Measurements from ENCODE around the gene NFIA.

Gene NFIA

DNA sequence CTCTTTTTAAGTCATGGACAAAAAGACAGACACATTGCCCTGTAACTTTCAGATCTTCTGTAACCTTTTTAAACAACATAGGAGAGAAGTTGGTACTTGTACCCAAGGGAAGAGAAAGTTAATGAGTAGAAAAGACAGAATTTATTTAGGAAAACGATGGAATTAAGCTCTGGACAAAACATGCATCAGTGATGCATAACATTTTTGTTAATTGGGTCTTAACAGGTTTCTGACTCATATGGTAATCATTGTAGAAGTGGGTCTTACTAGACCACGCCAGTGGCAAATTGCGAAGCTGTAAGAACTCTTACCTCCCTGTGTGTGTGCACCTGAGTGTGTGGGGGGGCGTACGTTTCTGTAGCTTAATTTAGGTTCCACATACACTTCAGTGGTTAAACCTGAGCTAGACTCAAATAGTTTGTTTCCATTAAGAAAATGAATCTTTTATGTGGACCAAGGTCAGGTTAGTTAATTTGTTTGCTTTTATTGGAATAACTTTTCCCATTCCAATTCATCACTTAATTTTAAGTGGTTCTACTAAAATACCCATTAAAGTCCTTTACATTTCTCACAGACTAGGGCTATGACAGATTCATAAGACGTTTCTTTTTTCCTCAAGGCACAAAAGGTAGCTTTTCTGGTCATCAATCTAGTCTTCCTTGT, 48.1 kb downstream of the NFIA start:
- no peak overlapping the region for H3K27ac Mint-ChIP-seq
- no peaks in the 10 kb centered on the region for H3K9me3 Mint-ChIP-seq
- H3K27me3 Mint-ChIP-seq (ENCODE audit: low read depth) = peaks cover 16% of the 10 kb centered on the region
- H3K4me1 Mint-ChIP-seq (ENCODE audit: low read depth) = peaks cover 7% of the 10 kb centered on the region
- no peak overlapping the region for H3K4me3 Mint-ChIP-seq
- no peak for DNase-seq (ENCODE audit: low spot score)
- H3K36me3 Mint-ChIP-seq (ENCODE audit: low read depth) = no peaks in the 10 kb centered on the region

DNA sequence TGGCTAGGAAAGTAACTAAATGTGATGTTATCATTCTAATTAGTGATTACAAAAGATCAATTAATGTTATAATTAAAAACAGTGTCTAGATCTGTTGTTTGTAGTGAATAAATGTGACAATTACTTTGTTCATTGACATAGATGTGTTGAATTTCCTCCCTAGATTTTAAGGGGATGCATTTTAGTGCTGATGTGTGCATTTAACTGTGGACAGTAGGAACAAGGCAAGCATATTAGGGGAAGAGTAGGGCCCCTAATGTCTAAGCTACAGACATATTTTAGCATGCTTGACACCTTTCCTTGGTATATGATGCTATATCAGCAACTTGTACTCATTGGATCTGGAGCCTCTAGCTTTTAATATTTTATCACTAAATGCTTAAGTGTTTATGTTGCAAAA, 48.9 kb downstream of the NFIA start:
- Mint-ChIP-seq H3K27ac (no peak overlapping the region), H3K4me1 (ENCODE audit: low read depth) (peaks cover 7% of the 10 kb centered on the region), H3K36me3 (ENCODE audit: low read depth) (no peaks in the 10 kb centered on the region), H3K4me3 (no peak overlapping the region), H3K9me3 (no peaks in the 10 kb centered on the region), H3K27me3 (ENCODE audit: low read depth) (peaks cover 16% of the 10 kb centered on the region)
- no peak for DNase-seq (ENCODE audit: low spot score)

DNA sequence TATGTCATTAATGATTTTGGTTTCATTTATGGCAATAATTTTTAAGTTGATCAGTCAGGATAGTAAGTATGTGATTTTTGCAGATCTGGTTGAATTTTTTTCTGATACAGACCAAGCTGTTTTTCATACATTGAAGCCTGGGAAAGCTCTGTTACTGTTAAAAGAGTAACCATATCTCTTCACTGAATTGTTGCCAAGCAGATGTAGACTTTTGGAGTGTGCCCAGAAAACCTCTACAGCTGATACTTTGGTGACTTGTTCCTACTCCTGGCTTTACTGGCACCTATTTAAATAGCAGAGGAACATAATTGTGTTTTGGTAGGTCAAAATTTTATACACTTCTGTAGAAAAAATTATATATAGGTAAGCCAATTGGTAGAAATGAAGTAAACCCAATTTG, 49.4 kb downstream of the NFIA start:
- H3K36me3 Mint-ChIP-seq (ENCODE audit: low read depth) = no peaks in the 10 kb centered on the region
- no peak overlapping the region for H3K4me3 Mint-ChIP-seq
- no peak overlapping the region for H3K27ac Mint-ChIP-seq
- DNase-seq (ENCODE audit: low spot score) = no peak
- peaks cover 7% of the 10 kb centered on the region for H3K4me1 Mint-ChIP-seq (ENCODE audit: low read depth)
- H3K27me3 Mint-ChIP-seq (ENCODE audit: low read depth) = peaks cover 14% of the 10 kb centered on the region
- no peaks in the 10 kb centered on the region for H3K9me3 Mint-ChIP-seq

DNA sequence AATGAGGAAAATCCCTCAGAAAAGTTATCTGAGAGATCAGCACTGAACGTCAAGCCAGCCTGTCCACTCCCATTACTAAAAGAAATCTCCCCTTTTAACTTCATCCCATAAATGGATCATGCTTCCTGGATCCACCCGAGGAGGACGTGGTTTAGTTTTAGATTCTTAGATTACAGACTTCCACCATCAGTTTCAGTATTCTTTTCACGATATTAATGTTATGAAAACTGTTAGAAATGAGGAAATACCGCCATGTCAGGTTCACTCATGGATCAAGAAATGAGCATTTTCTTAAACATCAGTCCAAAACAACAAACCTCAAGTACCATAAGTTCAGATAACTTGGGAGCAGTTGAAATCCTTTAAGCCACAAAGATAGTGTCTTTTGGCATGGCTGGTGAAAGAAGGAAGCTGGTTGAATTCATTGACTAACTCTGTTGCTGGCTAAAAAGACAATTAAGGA, 49.8 kb downstream of the NFIA start:
- no peak for DNase-seq (ENCODE audit: low spot score)
- Mint-ChIP-seq H3K27me3 (ENCODE audit: low read depth) (peaks cover 18% of the 10 kb centered on the region), H3K27ac (no peak overlapping the region), H3K36me3 (ENCODE audit: low read depth) (no peaks in the 10 kb centered on the region), H3K4me1 (ENCODE audit: low read depth) (peaks cover 7% of the 10 kb centered on the region), H3K9me3 (no peaks in the 10 kb centered on the region), H3K4me3 (no peak overlapping the region)

DNA sequence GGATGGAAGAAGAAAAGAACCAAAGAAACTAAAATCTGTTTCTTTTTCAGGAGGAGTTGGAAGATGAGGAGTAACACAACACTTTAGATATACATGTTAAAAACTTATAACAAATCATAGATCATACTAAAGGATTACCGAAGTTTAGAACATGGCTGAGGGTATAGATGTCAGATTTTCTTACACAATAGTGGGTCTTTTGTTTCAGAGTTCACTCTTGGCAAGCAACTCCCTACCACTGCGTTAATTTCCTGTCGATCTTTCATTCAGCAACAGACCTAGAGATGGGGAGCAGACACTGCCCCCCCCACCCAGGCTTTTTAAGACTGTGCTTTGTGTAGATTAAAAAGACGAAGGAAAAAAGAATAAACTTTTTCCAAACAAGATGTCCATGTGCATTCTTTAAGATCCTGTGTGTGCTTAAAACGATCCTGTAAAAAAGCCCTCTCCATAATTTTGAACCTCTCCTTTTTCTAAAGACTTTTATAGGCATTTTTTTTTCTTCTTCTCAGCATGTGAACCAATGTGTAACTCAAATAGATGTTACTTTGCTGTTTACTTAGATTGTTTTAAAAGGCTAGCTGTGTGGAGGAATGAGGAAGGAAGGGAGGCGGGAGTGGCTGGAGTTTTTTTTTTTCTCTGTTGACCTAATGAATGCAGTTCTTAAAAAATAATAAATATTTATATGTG, 50.4 kb downstream of the NFIA start:
- Mint-ChIP-seq H3K9me3 (no peaks in the 10 kb centered on the region), H3K4me3 (no peak overlapping the region), H3K4me1 (ENCODE audit: low read depth) (peaks cover 7% of the 10 kb centered on the region), H3K36me3 (ENCODE audit: low read depth) (no peaks in the 10 kb centered on the region), H3K27me3 (ENCODE audit: low read depth) (peaks cover 24% of the 10 kb centered on the region), H3K27ac (no peak overlapping the region)
- DNase-seq (ENCODE audit: low spot score) = no peak

DNA sequence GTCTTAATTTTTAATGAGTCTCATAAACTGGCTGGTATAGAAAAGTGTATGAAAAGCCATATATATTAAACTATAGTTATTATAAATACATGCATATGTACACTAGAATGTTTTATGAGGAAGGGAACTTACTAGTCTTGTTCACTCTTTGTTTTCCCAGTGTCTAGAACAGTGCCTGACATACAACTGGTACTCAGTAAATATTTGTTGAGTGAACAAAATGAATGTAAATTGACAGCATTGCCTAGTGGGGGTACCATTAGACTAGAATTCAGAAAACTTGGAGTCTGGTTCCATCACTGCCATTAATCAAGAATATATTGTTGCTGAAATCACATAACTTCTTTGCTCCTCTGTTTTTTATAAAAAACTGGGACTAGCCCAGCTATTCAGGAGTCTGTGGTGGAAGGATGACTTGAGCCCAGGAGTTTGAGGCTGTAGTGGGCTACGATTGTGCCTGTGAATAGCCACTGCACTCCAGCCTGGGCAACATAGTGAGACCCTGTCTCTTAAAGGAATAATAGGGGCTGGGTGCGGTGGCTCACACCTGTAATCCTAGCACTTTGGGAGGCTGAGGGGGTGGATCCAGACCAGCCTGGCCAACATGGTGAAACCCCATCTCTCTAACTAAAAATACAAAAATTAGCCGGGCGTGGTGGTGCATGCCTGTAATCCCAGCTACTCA, 51.1 kb downstream of the NFIA start:
- H3K9me3 Mint-ChIP-seq = no peaks in the 10 kb centered on the region
- no peak overlapping the region for H3K4me3 Mint-ChIP-seq
- peaks cover 24% of the 10 kb centered on the region for H3K27me3 Mint-ChIP-seq (ENCODE audit: low read depth)
- no peaks in the 10 kb centered on the region for H3K36me3 Mint-ChIP-seq (ENCODE audit: low read depth)
- no peak overlapping the region for H3K27ac Mint-ChIP-seq
- no peak for DNase-seq (ENCODE audit: low spot score)
- H3K4me1 Mint-ChIP-seq (ENCODE audit: low read depth) = peaks cover 7% of the 10 kb centered on the region

DNA sequence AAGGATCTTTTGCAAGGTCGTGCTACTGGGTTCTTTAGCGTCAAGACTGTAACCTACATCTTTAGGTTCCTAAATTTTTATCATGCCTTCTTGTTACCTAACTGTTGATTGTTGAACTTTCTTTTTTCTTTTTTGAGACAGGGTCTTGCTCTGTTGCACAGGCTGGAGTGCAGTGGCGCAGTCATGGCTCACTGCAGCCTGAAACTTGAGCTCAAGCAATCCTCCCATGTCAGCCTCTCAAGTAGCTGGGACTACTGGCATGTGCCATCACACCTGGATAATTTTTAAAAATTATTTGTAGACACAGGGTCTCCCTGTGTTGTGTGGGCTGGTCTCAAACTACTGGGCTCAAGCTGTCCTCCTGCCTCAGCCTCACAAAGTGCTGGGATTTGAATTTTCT, 52.9 kb downstream of the NFIA start:
- Mint-ChIP-seq H3K4me3 (no peak overlapping the region), H3K27ac (no peak overlapping the region), H3K36me3 (ENCODE audit: low read depth) (no peaks in the 10 kb centered on the region), H3K4me1 (ENCODE audit: low read depth) (peaks cover 7% of the 10 kb centered on the region), H3K9me3 (no peaks in the 10 kb centered on the region), H3K27me3 (ENCODE audit: low read depth) (peaks cover 27% of the 10 kb centered on the region)
- no peak for DNase-seq (ENCODE audit: low spot score)

DNA sequence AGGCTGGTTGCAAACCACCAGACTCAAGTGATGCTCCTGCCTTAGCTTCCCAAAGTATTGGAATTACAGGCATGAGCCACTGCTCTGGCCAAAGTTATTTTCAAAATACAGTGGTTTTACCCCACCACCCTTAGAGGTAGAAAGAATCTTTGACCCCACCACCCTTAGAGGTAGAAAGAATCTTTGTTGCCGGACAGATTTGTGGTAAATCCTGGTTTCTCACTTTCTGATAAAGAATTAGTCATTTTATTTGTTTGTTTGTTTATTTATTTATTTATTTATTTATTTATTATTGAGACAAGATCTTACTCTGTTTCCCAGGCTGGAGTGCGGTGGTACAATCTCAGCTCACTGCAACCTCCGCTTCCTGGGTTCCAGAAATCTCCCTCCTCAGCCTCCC, 55.9 kb downstream of the NFIA start:
- DNase-seq (ENCODE audit: low spot score) = no peak
- Mint-ChIP-seq H3K27me3 (ENCODE audit: low read depth) (peaks cover 15% of the 10 kb centered on the region), H3K36me3 (ENCODE audit: low read depth) (no peaks in the 10 kb centered on the region), H3K27ac (no peak overlapping the region), H3K9me3 (no peaks in the 10 kb centered on the region), H3K4me3 (no peak overlapping the region), H3K4me1 (ENCODE audit: low read depth) (no peaks in the 10 kb centered on the region)

DNA sequence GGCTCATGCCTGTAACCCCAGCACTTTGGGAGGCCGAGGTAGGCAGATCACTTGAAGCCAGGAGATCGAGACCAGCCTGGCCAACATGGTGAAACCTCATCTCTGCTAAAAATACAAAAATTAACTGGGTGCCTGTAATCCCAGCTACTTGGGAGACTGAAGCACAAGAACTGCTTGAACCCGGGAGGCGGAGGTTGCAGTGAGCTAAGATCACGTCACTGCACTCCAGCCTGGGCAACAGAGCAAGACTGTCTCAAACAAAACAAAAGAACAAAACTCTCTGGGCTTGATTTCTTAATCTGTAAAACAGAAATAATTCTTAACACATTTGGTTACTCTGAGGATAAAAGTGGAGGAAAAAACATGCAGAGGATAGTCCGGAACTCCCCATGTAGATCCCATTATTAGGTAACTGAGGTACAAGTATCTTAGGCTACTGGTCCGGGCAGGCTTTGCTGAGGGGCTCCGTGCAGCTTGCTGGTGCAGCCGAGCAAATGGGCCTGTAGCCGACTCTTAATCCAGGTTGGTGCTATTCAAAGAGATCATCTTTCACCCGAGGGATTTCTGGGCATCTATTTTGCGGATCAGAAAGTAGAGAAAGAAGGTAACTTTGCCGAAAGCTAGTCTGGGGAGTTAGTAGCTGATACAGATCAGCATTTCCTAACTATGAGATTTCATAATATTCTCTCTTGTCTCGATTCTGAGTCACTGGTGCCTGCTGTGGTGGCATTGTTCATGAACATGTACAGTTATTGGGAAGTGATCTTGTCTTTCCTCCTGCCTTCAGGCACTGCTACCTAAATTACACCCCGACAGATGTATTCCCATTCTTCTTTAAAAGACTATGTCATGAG, 56.8 kb downstream of the NFIA start:
- no peak overlapping the region for H3K4me3 Mint-ChIP-seq
- H3K9me3 Mint-ChIP-seq = no peaks in the 10 kb centered on the region
- no peak for DNase-seq (ENCODE audit: low spot score)

DNA sequence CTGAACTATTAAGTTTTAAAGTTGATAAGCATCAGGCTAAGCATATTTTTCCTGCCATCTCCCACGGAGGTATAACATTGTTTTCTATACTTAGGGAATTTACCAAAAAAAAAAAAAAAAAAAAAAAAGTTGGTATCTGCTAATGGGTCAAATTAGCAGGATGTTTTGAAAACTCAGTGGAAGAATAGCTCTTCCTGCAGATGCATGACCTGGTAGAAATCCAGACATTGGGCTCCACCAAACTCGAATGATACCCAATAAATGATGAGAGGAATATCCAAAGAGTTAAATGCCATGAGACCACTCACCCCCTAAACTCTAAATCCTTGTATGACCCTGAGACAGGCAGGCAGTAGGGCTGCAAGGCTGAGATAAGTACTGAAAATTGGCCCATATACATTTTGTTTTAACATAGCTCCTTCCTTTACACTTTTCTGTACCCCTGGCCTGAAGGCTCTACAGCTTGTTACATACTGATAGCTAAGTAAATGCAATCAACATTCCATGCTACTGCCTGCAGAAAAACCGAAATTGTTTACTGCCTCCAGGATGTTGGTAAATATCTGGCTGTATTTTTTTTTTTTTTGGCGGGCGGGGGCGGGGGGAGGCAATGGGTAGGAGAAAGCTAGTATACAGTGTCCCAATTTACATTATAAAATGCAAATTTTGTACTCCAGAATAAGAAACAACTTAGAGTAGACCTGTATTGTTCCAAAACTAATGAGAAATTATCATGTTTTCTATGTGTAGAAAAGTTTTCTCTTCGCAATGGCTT, 57.6 kb downstream of the NFIA start:
- Mint-ChIP-seq H3K36me3 (ENCODE audit: low read depth) (no peaks in the 10 kb centered on the region), H3K4me3 (no peak overlapping the region), H3K27ac (no peak overlapping the region), H3K9me3 (no peaks in the 10 kb centered on the region), H3K27me3 (ENCODE audit: low read depth) (peaks cover 15% of the 10 kb centered on the region), H3K4me1 (ENCODE audit: low read depth) (no peaks in the 10 kb centered on the region)
- no peak for DNase-seq (ENCODE audit: low spot score)

More for the DNA sequence above, 56.8 kb downstream of the NFIA start:
- Mint-ChIP-seq H3K27ac (no peak overlapping the region), H3K36me3 (ENCODE audit: low read depth) (no peaks in the 10 kb centered on the region), H3K4me1 (ENCODE audit: low read depth) (no peaks in the 10 kb centered on the region), H3K27me3 (ENCODE audit: low read depth) (peaks cover 15% of the 10 kb centered on the region)

DNA sequence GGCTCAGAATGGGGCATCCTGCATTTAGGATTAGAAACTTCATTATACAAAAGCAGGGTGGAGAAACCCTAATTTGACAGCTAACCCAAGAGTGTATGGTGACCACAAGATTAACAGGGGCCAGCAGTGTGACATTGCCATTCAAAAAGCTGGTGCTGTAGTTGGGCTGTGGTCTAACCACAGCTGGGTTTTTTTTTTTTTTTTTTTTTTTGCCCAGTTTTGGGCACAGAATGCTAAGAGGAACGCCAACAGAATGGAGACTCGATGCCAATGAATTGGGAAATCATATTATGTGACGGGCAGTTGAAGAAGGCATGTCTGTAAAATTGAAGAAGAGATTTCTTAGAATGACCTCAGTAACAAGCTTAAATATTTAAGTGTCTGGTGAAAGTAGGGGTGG, 58.4 kb downstream of the NFIA start:
- DNase-seq (ENCODE audit: low spot score) = no peak
- H3K27ac Mint-ChIP-seq = no peak overlapping the region
- H3K4me1 Mint-ChIP-seq (ENCODE audit: low read depth) = no peaks in the 10 kb centered on the region
- H3K4me3 Mint-ChIP-seq = no peak overlapping the region
- peaks cover 15% of the 10 kb centered on the region for H3K27me3 Mint-ChIP-seq (ENCODE audit: low read depth)
- no peaks in the 10 kb centered on the region for H3K9me3 Mint-ChIP-seq
- H3K36me3 Mint-ChIP-seq (ENCODE audit: low read depth) = no peaks in the 10 kb centered on the region

DNA sequence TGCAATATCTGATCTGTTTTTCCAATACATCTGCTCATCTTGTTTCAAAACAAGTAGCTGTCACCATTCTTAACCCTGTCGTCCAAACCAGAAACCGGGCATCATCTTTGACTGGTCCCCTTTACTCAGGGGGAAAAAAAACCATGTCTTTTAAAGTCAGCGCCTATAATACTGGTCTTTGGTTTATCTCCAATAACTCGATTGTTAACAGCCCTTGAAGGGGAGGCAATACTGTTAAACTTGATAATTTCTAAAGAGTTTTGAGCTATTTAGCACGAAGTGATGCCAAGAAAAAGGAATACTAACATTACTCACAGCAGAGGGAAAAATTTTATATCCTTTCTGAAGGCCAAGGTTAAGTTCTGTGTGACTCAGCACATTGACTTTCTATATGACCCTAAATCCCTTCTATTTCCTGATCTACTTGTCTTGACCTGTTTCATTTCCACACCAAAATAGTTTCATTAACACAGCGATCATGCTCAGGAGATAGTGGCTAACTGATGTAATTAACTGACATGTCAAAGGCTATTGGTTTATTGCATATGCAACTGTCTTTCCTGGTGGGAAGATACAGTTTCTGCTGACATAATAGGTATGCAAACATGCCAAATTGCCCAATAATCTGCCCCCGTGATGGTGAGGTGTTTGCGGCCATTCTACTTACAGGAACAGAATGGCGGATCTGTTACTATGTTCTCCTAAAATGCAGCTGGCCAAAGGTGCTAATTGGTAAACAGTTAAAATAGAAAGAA, 59.1 kb downstream of the NFIA start:
- Mint-ChIP-seq H3K4me3 (no peak overlapping the region), H3K36me3 (ENCODE audit: low read depth) (no peaks in the 10 kb centered on the region), H3K27ac (no peak overlapping the region), H3K27me3 (ENCODE audit: low read depth) (peaks cover 15% of the 10 kb centered on the region), H3K9me3 (no peaks in the 10 kb centered on the region), H3K4me1 (ENCODE audit: low read depth) (no peaks in the 10 kb centered on the region)
- DNase-seq (ENCODE audit: low spot score) = no peak

DNA sequence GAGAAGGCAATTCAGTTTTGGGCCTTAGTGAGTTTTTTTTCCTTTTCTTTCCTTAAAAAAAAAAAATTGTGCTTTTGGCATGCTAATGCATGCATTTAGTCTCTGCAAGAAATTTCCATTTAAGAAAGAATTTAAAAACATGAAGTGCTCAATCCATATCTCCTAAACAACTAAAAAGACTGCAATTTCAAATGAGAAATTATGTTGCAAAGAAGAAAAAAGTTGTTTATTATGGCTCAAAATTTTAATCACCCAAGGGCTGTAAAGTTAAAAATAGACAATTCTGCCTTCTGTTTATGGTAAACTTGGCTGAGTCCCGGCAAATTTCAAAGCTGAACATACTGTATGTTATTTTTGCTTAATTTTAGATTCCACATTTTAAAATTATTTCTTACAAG, 59.7 kb downstream of the NFIA start:
- peaks cover 12% of the 10 kb centered on the region for H3K27me3 Mint-ChIP-seq (ENCODE audit: low read depth)
- no peaks in the 10 kb centered on the region for H3K36me3 Mint-ChIP-seq (ENCODE audit: low read depth)
- no peak for DNase-seq (ENCODE audit: low spot score)
- H3K27ac Mint-ChIP-seq = no peak overlapping the region
- no peaks in the 10 kb centered on the region for H3K9me3 Mint-ChIP-seq
- H3K4me3 Mint-ChIP-seq = no peak overlapping the region
- H3K4me1 Mint-ChIP-seq (ENCODE audit: low read depth) = no peaks in the 10 kb centered on the region
